Upper lobe of right lung (tissue), 1 donor: Measurements from ENCODE around the gene NDUFS3. TPM values are rescaled to one million over a fixed set of nuclear protein-coding genes. Genes with fewer than 3 reads are reported as not detected.

ENCODE experiments used
- ATAC-seq: fragments of 200-7000 bp; cut with Tn5 transposase; one replicate; pipeline ENCODE4 v1.9.1; 2020; ENCODE audit warnings: mild to moderate bottlenecking, moderate library complexity
- DNase-seq: peaks from one replicate; pipeline ENCODE4 v3.0.0-alpha.2; 2020
- H3K27ac ChIP-seq: fragments of 200-600 bp; one replicate; pipeline ENCODE4 v1.8.0; 2022
- H3K27me3 ChIP-seq: fragments of 200-600 bp; one replicate; pipeline ENCODE4 v1.8.0; 2022; ENCODE audit warnings: mild to moderate bottlenecking
- H3K36me3 ChIP-seq: fragments of 200-600 bp; one replicate; pipeline ENCODE4 v1.8.0; 2022
- H3K4me1 ChIP-seq: fragments of 200-600 bp; one replicate; pipeline ENCODE4 v1.8.0; 2022
- H3K4me3 ChIP-seq: fragments of 200-600 bp; one replicate; pipeline ENCODE4 v1.8.0; 2022; ENCODE audit warnings: mild to moderate bottlenecking
- H3K9me3 ChIP-seq: fragments of 200-600 bp; one replicate; pipeline ENCODE4 v1.8.0; 2022
- intact Hi-C: fragments of 100-400 bp; cut with DNase I; formaldehyde crosslinking; loops from one replicate; pipeline ENCODE4 v1.11.0; 2022
- total RNA-seq: library from RNA; stranded (reverse); fragmentation: NEBNext Ultra II Directional; extraction: Animal tissue kit (Norgen Biotek cat#: 25700); gene quantifications from one replicate; pipeline ENCODE4 v1.2.1, GENCODE V29; 2021
- TF ChIP-seq, protein P1 (sequence below): fragments of 200-600 bp; IDR thresholded peaks from one replicate; pipeline ENCODE4 v1.8.0; 2022; ENCODE audit warnings: antibody characterized with exemption
- donor health status: DM: no; HTN: yes; CAD: no; lungs with severe emphysema.

The NDUFS3 gene
- total RNA-seq, 1 donor from 2014 or later = 76.2 TPM

DNA sequence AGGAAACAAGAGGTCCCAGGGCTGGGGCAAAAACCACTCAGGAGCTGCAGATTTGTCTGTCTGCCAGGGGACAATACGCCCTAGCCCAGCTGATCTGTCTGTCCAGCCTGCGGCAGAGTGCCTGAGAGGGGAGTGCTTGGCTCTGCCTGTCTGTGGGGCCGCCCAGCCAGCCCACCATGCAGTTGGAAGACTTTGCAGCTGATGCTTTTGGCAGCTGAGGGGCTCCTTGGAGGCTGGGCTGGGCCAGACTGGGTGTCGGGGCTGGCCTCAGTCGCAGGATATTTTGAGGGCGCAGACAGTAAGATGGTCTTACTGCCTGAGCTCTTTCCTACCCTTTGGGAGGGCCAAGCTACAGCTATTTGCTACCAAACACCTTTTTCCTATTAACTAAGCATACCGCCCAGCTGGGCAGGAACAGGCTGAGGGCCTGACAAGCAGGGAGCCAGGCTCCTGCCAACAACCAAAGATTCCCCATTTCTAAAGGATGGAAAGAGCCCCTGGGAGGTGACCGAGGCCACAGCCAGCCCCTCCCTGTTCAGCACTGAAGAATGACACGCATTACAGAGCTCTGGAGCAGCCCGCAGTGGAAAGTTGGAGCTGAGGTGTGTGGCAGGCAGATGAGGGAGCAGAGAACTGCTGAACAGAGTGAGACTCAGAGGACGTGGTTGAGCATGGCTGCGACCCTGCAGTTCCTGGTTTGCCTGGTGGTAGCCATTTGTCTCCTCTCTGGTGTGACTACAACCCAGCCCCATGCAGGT, 7.4 kb downstream of the NDUFS3 start, which contains the start of gene FAM180B:
FAM180B (plus strand) TSS at position 581 of the 758 bp plus-strand sequence; CDS start at position 672, 91 bp downstream.
- ATAC-seq = no peak
- Histone ChIP-seq H3K4me3 (no peak within 1 kb of the TSS), H3K9me3 (no peaks in the 10 kb centered on the region), H3K27ac (no peak within 1 kb of the TSS), H3K4me1 (no peaks in the 10 kb centered on the region), H3K27me3 (peaks cover 7% of the 10 kb centered on the region), H3K36me3 (peaks cover 37% of the 10 kb centered on the region)
- intact Hi-C loops = no loop called here
- TF ChIP-seq, protein P1, sequence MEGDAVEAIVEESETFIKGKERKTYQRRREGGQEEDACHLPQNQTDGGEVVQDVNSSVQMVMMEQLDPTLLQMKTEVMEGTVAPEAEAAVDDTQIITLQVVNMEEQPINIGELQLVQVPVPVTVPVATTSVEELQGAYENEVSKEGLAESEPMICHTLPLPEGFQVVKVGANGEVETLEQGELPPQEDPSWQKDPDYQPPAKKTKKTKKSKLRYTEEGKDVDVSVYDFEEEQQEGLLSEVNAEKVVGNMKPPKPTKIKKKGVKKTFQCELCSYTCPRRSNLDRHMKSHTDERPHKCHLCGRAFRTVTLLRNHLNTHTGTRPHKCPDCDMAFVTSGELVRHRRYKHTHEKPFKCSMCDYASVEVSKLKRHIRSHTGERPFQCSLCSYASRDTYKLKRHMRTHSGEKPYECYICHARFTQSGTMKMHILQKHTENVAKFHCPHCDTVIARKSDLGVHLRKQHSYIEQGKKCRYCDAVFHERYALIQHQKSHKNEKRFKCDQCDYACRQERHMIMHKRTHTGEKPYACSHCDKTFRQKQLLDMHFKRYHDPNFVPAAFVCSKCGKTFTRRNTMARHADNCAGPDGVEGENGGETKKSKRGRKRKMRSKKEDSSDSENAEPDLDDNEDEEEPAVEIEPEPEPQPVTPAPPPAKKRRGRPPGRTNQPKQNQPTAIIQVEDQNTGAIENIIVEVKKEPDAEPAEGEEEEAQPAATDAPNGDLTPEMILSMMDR = no peak
- no peak for DNase-seq

DNA sequence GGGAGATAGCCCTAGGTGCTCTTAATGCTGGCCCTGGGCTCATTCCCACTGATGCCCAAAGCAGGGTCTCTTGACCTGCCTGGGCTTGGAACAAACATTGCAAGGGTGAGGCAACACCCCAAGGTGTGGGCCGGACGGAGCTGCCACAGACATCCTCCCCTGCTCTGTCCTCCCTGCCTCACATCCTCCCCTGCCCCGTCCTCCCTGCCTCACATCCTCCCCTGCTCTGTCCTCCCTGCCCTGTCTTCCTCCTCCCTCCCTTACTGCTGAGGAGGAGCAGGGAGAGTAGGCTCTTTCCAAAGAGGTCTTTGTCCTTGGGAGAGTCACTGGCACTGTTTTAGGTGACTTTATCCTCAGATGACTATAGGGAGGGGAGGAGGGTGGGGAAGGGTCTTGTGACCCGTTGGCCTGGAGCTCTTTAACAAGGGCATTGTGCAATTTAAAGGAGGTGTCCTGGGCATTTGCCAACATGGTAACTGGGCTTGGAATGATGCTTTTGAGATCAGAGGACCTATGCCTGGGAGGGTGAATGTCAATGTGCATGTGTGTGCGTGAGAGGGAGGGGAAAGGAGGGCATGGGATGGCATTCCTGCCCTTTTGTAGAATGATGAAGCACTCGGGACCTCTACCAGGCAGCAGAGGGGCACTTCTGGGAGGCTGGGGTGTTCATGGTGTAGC, 8.3 kb downstream of the NDUFS3 start:
- Histone ChIP-seq H3K4me3 (no peak overlapping the region), H3K27ac (no peak overlapping the region), H3K36me3 (peaks cover 28% of the 10 kb centered on the region), H3K4me1 (no peaks in the 10 kb centered on the region), H3K9me3 (no peaks in the 10 kb centered on the region), H3K27me3 (peaks cover 7% of the 10 kb centered on the region)
- ATAC-seq = no peak
- TF ChIP-seq, protein P1 = no peak
- intact Hi-C loops = no loop called here
- no peak for DNase-seq

DNA sequence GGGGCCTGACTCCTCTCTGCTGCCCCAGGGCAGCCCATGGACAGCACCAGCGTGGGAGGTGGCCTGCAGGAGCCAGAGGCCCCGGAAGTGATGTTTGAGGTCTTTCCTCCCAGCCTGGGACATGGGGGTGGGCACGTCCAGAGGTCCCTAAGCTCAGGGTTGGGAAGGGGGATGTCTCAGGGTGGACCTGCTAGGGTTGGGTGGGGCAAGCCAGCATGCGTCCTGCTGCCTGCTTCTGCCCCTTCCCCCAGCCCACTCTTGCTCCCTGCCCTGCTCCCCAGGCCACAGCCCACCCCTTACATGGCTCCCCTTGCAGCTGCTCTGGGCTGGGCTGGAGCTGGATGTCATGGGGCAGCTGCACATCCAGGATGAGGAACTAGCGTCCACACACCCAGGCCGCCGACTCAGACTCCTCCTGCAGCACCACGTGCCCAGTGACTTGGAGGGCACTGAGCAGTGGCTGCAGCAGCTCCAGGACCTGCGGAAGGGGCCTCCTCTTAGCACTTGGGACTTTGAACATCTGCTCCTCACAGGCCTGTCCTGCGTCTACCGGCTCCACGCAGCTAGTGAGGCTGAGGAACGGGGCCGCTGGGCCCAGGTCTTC, 9.0 kb downstream of the NDUFS3 start:
- no peak overlapping the region for H3K27ac ChIP-seq
- H3K4me3 ChIP-seq = no peak overlapping the region
- intact Hi-C loops = no loop called here
- ATAC-seq = peak; percentile 93
- H3K4me1 ChIP-seq = no peaks in the 10 kb centered on the region
- H3K27me3 ChIP-seq = peaks cover 10% of the 10 kb centered on the region
- peak; percentile 84 for DNase-seq
- TF ChIP-seq, protein P1 = no peak
- H3K9me3 ChIP-seq = no peaks in the 10 kb centered on the region
- peaks cover 22% of the 10 kb centered on the region for H3K36me3 ChIP-seq

DNA sequence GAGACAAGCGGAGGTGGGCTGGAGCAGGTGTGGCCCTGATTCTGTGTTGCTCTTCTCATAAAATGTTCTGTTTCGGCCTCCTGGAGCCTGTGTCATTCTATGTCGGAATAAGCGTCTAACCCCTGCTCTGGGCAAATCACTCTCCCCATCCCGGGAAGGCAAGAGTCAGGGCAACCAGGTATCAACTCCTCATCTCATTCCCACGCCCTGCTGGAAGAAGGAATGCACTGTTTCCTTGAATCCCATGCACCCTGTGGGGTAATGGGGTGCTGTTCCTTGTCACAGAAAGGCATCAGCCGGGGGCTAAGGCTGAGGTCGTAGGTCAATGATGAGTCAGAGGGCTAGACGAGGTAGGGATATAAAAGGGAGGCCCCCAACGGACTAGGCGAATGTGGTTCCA, 10.2 kb downstream of the NDUFS3 start:
- intact Hi-C loops = no loop called here
- Histone ChIP-seq H3K4me3 (no peak overlapping the region), H3K9me3 (no peaks in the 10 kb centered on the region), H3K27me3 (peaks cover 23% of the 10 kb centered on the region), H3K36me3 (peaks cover 9% of the 10 kb centered on the region), H3K4me1 (peaks cover 10% of the 10 kb centered on the region), H3K27ac (no peak overlapping the region)
- DNase-seq = no peak
- no peak for ATAC-seq
- TF ChIP-seq, protein P1 = no peak

DNA sequence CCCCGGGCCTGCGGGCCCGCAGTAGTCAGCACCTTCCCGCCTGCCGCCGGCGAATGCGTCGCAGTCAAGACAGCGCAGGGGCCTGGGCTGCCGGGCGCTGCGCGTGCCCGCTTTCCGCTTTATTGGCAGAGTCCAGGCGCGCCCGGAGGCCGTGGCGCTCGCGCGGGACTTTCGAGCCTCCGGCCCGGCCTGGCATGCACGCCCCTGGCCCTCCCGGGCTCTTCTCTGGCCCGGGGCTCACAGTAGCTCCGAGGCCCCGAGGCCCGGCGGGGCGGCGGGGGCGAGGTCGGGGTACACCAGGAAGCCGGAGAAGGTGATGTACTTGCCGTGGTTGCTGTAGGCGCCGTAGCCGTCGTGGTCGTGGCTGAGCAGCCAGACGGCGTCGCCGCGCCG, 10.7 kb downstream of the NDUFS3 start:
- Histone ChIP-seq H3K9me3 (no peaks in the 10 kb centered on the region), H3K36me3 (peaks cover 6% of the 10 kb centered on the region), H3K27me3 (peaks cover 28% of the 10 kb centered on the region), H3K27ac (no peak overlapping the region), H3K4me1 (peaks cover 13% of the 10 kb centered on the region), H3K4me3 (peak overlapping the region; percentile 8)
- no peak for DNase-seq
- intact Hi-C loops = no loop called here
- no peak for ATAC-seq
- TF ChIP-seq, protein P1 = no peak
